ENCODE measurements around the gene PIGA.

GRCh38 chrX:15358533-15358932 is 23.2 kb upstream of the PIGA start:
- TF ChIP-seq CTCF (IDR thresholded peaks at IDR 0.05) (no peak), ZFX (IDR thresholded peaks at IDR 0.05; ENCODE audit: borderline replicate concordance) (no peak)

Data from 22Rv1 (cell line).